Fibroblast of villous mesenchyme (primary cell): ENCODE data around the gene TDRD5. TPM values are rescaled to one million over a fixed set of nuclear protein-coding genes. Genes with fewer than 3 reads are reported as not detected.

Experiments
- DNase-seq: peaks from one replicate; pipeline ENCODE4 v3.0.0-alpha.2; 2010; ENCODE audit warnings: low read depth
- H3K4me3 ChIP-seq: 2 replicates; pipeline ENCODE4 v1.5.1; 2011; ENCODE audit warnings: low read depth, mild to moderate bottlenecking, low read length
- total RNA-seq: library from RNA; depleted of rRNA; stranded (reverse); fragments of >200 nt; gene quantifications from 2 replicates; pipeline ENCODE4 v1.2.3, GENCODE V29; 2012
- TF ChIP-seq, protein P1 (sequence below): IDR thresholded peaks from 2 replicates; pipeline ENCODE4 v1.5.1; 2012; ENCODE audit warnings: low read depth, mild to moderate bottlenecking, low read length; ENCODE audit not compliant: insufficient read depth

Gene TDRD5
- total RNA-seq, 1 donor, result not detected

GRCh38 chr1:179587336-179587735 lies 4.3 kb upstream of the TDRD5 start:
- no peak overlapping the region for H3K4me3 ChIP-seq
- TF ChIP-seq, protein P1, sequence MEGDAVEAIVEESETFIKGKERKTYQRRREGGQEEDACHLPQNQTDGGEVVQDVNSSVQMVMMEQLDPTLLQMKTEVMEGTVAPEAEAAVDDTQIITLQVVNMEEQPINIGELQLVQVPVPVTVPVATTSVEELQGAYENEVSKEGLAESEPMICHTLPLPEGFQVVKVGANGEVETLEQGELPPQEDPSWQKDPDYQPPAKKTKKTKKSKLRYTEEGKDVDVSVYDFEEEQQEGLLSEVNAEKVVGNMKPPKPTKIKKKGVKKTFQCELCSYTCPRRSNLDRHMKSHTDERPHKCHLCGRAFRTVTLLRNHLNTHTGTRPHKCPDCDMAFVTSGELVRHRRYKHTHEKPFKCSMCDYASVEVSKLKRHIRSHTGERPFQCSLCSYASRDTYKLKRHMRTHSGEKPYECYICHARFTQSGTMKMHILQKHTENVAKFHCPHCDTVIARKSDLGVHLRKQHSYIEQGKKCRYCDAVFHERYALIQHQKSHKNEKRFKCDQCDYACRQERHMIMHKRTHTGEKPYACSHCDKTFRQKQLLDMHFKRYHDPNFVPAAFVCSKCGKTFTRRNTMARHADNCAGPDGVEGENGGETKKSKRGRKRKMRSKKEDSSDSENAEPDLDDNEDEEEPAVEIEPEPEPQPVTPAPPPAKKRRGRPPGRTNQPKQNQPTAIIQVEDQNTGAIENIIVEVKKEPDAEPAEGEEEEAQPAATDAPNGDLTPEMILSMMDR, result no peak
- DNase-seq, result no peak

DNA sequence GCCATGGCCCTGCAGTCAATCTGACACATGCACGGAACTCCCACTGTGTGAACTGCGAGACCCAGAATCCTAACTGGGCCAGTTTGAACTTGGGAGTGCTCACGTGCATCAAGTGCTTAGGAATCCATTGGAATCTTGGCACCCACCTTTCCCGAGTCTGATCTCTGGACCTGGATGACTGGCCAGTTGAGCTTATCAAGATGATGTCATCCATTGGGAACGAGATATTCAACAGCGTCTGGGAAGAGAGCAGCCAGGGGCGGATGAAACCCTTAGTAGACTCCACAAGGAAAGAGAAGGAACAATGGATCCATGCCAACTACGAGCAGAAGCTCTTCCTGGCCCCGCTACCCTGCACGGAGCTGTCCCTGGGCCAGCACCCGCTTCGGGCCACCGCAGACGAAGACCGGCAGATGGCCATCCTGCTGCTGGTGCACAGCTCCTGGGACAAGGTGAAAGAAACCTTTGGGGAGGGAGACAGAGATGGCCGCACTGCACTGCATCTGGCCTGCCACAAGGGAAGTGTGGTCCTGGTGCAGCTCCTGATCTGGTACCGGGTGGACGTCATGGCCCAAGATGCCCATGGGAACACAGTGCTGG lies 3.1 kb upstream of the TDRD5 start:
- TF ChIP-seq, protein P1, result no peak
- H3K4me3 ChIP-seq, result no peak overlapping the region
- no peak for DNase-seq

DNA sequence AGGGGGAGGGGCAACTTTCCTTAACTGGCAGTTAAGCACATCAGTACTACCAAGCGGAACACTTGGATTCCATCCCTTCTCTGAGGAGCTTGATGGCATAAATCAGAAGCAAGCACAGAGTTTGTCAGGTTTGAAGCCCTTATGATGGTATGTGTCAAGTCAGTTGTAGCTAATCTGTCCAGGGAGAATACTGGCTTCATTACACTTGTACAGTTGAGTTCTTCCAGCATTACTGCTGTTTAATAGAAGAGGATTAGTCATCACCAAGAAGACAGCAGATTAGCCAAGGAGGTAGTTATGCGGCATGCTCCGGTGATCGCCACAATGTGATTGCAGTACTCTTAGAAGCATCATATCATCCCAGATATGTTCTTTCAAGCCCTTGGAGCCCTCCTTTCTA lies 2.1 kb upstream of the TDRD5 start:
- TF ChIP-seq, protein P1, result no peak
- no peak for DNase-seq
- H3K4me3 ChIP-seq, result no peak overlapping the region

DNA sequence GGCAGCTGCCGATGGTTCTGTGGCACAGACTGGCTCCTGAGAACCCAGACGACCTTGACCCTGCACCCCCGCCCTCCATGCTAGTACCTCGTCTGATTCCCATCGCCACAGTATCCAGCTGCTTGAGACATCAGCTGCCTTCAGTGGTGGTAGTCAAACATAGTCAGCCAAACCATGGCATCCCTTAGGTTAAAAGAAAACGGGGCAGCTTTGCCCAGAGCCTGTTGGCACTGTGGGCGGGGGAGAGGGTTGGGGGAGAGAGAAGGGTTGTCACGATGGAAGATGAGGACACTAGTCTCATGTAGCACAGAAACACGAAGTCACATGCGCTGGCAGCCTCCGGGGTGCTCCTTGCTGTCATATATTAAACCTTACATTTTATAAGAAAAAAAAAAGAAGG lies 961 bp upstream of the TDRD5 start:
- TF ChIP-seq, protein P1, result no peak
- H3K4me3 ChIP-seq, result no peak overlapping the region
- no peak for DNase-seq

DNA sequence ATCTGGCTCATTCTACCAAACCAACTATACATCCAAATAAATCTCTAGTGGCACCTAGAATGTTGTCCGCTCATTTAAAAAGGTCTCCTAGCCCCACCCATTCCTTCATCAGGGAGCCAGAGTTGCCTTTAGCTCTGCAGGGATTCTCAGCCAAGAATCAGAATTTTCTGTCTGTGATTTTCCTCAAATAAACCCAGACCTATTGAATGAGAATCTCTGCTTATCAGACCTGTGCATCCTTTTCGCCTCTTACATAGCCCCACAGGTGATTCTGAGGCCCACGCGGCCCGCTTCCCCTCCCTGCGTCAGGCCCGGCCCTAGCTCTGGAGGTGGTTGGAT lies 410 bp upstream of the TDRD5 start:
- no peak overlapping the region for H3K4me3 ChIP-seq
- no peak for DNase-seq
- TF ChIP-seq, protein P1, result no peak

DNA sequence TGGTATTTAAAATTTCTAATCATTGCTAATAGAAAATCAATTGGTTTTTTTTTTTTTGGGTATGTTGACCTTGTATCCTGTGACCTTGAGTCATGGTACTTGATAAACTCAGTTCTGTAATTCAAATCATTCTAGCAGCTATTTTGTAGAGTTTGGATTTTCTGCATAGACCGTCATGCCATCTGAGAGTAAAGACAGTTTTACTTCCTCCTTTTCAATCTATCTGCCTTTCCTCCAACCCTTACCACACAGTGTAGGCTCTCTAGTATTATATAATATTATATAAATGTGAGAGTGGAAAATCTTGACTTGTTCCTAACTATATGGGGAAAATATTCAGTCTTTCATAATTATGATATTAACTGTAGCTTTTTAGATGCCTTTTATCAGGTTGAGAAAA lies 7.0 kb downstream of the TDRD5 start:
- DNase-seq, result no peak

GRCh38 chr1:179599623-179600249 lies 8.1 kb downstream of the TDRD5 start:
- no peak overlapping the region for H3K4me3 ChIP-seq
- peak; percentile 37 for DNase-seq
- TF ChIP-seq, protein P1, result peak; percentile 48

More for the DNA sequence above, 7.0 kb downstream of the TDRD5 start:
- H3K4me3 ChIP-seq, result no peak overlapping the region
- TF ChIP-seq, protein P1, result no peak
